Measurements from ENCODE around the gene GTF2E1.
A peak's percentile ranks its signal among the peaks of the same experiment; 100 is the strongest.
"Not testable (repeated sequence)": the region's sequence is repeated elsewhere in the genome, so short reads cannot be mapped to it uniquely, and the experiment has no call there.

Gene GTF2E1

GRCh38 chr3:120742198-120742848 is at the start of gene GTF2E1, which contains the start of gene RABL3:
Gene GTF2E1, plus strand, starts transcription at chr3:120742744. Its CDS starts 7,809 bp downstream, at chr3:120750553.
Gene RABL3, minus strand, starts transcription at chr3:120742516. Its CDS starts 9 bp downstream, at chr3:120742507.
- peak; percentile 98 for DNase-seq

DNA sequence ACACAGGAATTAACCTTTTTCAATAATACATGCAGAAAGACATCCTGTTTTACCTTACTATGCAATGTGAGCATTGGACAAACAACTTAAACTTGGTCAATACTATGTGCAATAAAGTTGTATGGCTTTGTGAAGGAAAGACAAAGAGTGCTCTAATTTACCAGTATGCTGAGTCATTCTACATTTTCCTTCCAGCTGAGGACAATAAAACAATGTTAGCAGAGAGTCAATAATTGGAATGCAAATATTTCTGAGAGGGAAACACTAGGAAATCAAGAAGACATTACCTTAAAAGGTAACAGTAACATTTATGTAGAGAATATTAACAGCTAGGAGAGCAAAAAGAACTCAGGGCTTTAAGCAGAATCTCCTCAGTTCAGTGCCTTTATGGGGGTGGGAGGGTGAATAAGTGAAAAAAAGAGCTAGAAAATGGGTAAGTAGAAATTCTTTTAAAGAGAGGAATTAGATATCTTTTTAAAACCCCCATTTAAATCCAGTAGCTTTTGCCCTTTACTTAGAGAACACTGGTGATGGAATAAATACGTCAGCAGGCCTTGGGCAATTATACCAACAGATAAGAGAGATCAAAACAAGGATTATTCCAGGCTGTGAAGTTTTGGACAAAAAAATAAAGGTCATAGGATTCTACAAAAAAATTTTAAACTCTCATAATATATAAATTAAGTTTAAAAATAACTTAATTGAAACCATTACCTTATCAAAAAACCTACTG is 48.9 kb upstream of the GTF2E1 start:
- no peak for DNase-seq

- no peak for DNase-seq
These were observed 43.2 kb upstream of the GTF2E1 start for GRCh38 chr3:120699333-120699732.

DNA sequence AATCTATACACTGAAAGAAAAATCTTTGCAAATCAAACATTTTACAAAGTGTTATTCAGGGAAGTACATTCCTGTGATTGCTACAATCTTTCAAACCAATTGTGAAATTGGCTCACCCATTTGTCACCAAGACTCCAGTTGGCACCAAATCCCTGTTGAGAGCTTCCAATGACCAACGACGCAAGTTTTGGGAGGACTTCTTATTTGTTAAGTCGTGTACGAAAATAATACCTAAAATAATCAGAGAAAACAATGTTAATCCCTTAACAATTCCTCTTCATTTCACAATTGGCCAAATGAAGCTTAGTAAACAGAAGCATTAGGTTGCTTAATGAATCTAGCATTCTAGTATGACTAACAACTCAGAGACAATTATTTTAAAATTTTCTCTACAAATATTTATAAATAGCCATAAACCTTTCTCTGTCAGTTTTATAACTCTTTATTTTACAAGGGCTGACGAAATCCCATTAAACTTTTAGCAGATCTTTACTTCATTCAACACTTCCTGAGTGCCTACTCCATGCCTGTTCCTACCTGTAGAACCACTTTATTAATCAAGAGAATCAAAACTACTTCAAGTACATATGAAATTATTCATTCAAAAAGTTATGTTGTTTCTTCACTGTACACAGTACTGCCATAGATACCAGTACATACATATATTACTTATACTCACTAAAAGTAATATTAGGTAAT is 36.5 kb upstream of the GTF2E1 start:
- no peak for DNase-seq

DNA sequence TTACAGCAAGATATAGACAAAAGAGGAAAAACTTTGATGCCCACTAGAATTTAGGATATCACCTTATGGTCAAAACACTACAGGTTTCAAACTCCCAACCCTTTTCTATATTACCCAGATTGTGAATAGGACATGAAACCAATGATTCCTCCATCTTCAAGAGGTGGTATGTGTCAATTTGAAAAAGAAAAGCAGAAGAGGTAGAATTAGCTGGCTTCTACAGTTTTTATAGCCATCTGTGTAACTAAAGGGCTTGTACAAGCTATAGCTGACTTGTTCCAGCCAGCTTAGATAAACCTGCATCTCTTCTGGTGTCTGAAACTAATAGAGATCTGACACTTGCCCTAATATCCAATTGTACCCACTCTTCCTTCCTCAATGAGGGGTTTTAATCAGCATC is 35.6 kb upstream of the GTF2E1 start:
- DNase-seq: no peak

GRCh38 chr3:120708408-120708807 is 34.1 kb upstream of the GTF2E1 start:
- no peak for DNase-seq

- no peak for DNase-seq
These were observed 32.2 kb upstream of the GTF2E1 start for GRCh38 chr3:120710369-120710768.

- DNase-seq: no peak
These were observed 29.3 kb upstream of the GTF2E1 start for GRCh38 chr3:120713262-120713661.

DNA sequence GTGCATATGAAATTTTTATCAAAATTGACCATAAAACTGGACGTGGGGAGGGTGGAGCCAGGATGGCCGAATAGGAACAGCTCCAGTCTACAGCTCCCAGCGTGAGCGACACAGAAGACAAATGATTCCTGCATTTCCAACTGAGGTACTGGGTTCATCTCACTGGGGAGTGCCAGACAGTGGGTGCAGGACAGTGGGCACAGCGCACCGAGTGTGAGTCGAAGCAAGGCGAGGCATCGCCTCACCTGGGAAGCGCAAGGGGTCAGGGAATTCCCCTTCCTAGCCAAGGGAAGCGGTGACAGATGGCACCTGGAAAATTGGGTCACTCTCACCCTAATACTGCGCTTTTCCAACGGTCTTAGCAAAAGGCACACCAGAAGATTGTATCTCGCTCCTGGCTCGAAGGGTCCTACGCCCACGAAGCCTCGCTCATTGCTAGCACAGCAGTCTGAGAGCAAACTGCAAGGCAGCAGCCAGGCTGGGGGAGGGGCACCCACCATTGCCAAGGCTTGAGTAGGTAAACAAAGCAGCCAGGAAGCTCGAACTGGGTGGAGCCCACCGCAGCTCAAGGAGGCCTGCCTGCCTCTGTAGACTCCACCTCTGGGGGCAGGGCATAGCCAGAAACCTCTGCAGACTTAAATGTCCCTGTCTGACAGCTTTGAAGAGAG is 23.2 kb upstream of the GTF2E1 start:
- DNase-seq: not testable (repeated sequence)

- no peak for DNase-seq
These were observed 15.8 kb upstream of the GTF2E1 start for GRCh38 chr3:120726791-120727190.

DNA sequence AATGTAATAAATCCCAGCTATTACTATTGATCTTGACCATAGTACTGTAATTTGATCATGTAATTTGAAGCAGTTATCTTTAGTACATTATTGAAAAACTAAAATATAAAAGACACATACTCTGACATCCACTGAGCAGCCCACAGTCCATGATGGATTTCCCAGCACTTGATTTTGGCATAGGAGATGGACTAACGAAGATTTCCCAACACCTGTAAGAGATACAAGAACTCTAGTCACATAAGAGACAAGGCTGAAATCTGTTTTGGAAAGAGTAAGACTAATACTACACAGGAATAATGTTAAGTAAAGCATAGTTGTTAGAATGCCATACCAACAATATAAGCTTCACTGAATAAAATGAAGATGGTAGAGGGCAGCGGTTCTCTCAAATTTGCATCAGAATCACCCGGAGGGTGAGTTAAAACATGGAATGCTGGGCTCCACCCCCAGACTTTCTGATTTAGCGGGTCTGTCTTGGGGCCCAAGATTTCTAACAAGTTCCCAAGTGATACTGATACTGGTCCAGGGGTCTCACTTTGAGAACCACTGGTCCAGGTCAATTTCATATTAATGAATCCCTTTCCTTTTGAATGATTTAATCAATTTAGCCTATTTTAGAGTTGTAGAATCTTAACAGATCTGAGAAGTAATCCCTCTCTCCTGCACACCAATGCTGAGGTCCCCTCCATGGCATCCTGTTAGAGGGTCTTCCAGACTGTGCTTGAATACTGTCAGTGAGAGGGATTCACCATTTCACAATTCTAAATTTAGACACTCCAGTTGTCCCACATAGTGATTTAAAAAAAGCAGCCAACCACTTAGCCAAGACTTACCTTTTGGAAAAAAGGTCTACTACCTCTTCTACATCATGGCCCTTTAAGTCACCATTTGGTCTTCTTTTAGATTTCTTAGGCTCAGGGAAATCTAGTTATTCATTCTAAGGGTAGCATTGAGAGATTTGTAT is 11.7 kb upstream of the GTF2E1 start:
- DNase-seq: no peak

- DNase-seq: not testable (repeated sequence)
These were observed 4.5 kb upstream of the GTF2E1 start for GRCh38 chr3:120738006-120738405.

- no peak for DNase-seq
These were observed 1.2 kb upstream of the GTF2E1 start for GRCh38 chr3:120741320-120741719.

DNA sequence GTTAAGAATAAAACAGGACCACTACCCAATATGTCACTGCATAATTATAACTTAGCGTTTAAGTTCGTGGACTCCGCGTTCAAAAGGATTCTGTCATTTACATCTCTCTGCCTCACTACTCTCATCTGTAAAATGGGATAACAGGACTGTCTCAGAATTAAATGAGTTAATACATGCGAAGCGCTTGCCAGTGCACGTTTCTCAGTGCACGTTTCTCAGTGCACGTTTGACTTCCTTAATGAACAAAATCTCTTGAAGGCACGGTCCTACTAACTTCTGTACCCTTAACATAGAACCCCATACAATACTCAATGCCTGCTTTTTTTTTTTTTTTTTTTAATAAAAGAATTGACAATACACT is 727 bp upstream of the GTF2E1 start:
- DNase-seq: no peak

DNA sequence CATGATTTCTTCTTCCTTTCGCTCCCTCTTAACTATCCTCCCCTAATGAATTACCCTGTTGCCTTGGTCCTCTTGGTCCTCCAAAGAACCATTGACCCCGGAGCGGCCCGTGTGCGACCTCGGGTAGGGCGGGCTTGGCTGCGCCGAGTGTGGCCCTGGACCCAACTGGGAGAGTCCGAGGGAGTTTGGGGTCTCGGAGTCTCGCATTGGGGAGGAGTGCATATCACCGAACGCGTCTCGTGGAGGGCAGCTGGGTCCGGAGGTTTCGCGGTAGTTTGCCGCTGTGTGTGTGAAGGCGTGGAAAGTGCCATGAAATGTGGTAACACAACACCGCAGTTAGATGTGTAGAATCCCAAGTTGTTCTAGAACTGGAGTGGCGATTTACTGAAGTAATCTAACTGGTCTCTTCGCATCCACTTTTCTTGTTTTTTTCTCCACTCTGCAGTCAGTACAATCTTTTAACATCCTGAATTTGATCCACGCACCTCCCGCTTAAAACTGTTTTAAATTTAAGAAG is 363 bp downstream of the GTF2E1 start:
- DNase-seq: no peak

- DNase-seq: no peak
These were observed 1.1 kb downstream of the GTF2E1 start for GRCh38 chr3:120743556-120744195.

DNA sequence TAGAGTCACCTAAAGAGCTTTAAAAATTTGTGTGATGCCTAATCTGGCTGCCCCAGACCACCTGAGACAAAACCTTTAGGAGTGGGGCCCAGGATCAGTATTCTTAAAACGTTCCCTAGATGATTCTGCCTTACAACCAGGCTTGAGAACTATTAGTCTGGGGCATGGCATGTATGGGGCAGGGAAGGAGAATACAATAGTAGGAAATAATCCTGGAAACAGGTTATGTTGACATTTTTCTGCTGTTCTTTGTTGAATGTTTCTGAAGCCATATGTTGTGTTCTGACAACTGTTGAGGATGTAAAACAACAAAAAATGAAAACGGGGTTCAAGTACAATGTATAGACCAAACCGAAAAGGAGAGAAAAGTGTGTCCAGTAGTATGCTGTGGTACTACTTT is 2.9 kb downstream of the GTF2E1 start:
- no peak for DNase-seq

GRCh38 chr3:120749843-120750242 is 7.3 kb downstream of the GTF2E1 start:
- DNase-seq: no peak

DNA sequence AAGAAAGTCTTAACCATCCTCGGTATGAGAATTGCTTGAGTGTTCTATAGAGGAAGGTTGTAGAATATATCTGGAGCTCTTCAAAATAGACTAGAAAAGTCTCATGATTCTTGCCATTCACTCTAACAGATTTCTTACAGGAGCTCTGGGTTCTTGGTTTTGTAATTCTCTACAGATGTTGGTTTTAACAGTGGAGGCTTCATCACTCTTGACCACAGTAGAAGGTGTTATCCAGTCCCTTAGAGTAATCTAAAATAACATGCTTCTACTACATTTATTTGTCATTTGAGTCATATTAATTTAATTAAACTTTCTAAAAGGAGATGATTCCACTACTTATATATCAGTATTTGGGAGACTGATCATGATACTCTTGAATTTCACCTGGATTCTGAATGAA is 9.7 kb downstream of the GTF2E1 start:
- no peak for DNase-seq

GRCh38 chr3:120752865-120753264 is 10.3 kb downstream of the GTF2E1 start:
- DNase-seq: no peak

GRCh38 chr3:120753810-120754209 is 11.3 kb downstream of the GTF2E1 start:
- no peak for DNase-seq
